ENCODE measurements around the gene CHMP6.
A peak's percentile ranks its signal among the peaks of the same experiment; 100 is the strongest.

CHMP6 gene

GRCh38 chr17:80991645-80992076 lies at the start of gene CHMP6:
CHMP6 (plus strand) TSS chr17:80991841; CDS start chr17:80991919, 78 bp downstream.
- peak; percentile 40 for DNase-seq (ENCODE audit: low read depth, low spot score)

GRCh38 chr17:80942423-80943345 lies 49.0 kb upstream of the CHMP6 start:
- DNase-seq (ENCODE audit: low read depth, low spot score), result no peak

- no peak for DNase-seq (ENCODE audit: low read depth, low spot score)
Measured at GRCh38 chr17:80943346-80944145, 48.1 kb upstream of the CHMP6 start.

DNA sequence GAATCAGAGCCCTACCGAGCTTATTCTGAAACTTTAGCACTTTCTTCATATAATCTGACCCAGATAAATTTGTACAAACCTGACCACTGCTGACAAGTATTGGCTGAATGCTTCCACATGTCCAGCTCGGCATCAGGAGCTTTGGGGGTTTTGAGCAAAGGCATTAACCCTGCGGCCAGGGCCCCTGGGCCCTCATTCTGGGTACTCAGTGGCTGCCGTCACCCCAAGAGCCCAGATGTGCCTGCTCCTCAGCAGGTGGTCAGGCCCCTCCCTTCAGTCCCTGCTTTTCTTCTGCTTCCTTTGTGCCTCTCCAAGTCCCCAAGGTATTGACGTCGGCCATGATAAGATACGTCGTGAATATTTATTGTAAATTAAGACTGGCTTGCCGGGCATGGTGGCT lies 47.3 kb upstream of the CHMP6 start:
- DNase-seq (ENCODE audit: low read depth, low spot score), result no peak

DNA sequence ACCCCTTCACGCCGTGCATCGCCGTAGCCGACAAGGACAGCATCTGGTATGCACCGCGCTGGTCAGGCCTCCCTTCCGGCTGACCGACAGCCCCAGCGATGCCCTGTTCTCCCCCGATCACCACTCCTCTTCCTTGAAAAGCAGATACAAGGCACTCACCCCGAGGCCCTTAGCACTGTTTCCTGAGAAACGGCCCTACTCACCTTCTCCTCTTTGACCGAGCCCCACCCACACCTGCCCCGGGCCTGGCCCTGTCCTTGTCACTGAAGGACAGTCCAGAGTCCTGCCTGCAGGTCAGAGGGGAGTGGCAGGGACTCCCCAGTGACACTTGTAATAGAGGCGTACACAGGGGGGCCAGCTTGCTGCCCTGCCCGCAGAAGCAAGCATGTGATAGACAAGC lies 45.9 kb upstream of the CHMP6 start:
- no peak for DNase-seq (ENCODE audit: low read depth, low spot score)

DNA sequence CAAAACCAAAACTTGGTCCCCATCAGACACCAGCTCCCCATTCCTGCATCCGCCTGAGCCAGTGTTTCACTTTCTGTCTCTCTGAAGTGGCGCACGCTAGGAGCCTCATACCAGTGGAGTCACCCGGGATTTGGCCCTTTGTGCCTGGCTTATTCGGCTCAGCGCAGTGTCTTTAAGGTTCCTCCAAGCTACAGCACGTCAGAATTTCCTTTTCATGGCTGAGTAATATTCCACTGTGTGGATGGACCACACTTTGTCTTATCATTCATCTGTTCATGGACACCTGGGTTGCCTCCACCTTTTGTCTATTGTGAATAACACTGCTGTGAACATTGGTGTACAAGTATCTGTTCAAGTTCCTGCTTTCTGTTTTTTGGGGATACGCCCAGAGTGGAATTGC lies 45.2 kb upstream of the CHMP6 start:
- no peak for DNase-seq (ENCODE audit: low read depth, low spot score)

- no peak for DNase-seq (ENCODE audit: low read depth, low spot score)
Measured at GRCh38 chr17:80947200-80947940, 44.3 kb upstream of the CHMP6 start.

GRCh38 chr17:80948019-80948975 lies 43.3 kb upstream of the CHMP6 start:
- no peak for DNase-seq (ENCODE audit: low read depth, low spot score)

GRCh38 chr17:80948976-80949450 lies 42.6 kb upstream of the CHMP6 start:
- DNase-seq (ENCODE audit: low read depth, low spot score), result no peak

GRCh38 chr17:80949451-80950421 lies 41.9 kb upstream of the CHMP6 start:
- no peak for DNase-seq (ENCODE audit: low read depth, low spot score)

DNA sequence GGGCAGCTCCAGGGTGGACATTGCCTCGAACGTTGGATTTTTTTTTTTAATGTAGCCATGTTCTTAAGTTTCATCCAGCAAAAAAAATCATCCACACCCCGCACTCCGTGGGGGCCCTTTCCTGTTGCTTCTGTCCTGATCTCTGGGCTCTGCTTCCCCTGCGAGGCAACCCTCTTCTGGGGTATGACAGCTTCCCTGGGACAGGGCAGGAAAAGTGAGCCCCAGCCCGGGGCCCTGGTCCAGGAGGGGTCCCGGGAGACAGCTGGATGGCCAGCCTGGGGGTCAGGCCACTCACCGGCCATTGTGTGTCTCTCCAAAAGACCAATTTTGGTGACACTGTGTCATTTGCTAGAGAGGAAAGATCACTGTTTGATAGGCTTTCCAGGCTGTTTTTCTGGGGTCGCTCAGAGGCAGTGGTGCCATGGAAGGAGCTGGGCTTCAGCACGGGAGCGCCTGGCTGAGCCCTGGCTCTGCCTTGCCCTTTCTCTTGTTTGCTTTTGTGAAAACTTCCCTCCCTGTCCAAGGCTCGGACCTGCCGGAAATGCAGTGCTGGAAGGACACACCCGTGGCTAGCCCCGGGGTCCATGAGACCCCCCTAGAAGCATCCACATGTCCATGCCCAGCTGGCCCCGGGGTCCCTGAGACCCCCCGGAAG lies 41.0 kb upstream of the CHMP6 start:
- no peak for DNase-seq (ENCODE audit: low read depth, low spot score)

DNA sequence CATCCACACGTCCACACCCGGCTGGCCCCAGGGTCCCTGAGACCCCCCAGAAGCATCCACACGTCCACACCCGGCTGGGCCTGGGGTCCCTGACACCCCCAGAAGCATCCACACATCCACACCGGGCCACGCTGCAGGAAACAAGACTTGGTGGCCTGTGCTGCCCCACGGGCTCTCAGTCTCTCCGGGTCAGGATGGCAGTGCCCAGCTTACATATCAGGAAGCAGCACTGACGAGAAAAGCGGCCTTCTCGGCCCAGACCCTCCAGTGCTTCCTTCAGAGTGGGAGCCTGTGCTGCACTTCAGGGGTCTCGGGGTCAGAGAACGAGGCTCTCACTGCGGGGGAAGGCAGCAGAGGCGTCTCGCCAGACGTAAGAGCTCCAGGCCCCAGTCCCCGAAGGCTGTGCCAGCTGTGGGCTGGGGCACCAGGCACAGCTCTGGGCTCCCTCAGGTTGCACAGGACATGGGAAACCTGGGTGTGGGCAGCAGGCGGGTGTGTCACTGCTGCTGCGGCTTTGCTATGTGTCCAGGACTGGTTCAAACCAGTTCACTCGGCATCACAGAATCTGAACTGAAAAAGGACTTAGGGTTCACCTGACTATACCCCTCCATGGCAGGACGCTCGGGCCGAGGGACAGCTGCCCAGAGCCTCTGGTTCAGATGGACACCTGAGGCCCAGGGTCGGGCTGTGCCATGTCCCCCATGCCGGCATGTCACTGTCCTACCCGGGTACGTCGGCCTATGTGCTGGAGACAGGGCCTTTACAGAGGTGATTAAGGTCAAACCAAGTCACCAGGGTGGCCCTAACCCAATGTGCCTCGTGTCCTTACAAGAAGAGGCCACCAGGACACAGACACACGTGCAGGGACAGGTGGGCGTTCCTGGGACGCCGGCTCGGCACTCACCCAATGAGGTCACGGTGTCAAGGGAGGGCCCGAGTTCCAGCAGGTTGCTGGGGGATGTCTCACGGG lies 40.2 kb upstream of the CHMP6 start:
- no peak for DNase-seq (ENCODE audit: low read depth, low spot score)

DNA sequence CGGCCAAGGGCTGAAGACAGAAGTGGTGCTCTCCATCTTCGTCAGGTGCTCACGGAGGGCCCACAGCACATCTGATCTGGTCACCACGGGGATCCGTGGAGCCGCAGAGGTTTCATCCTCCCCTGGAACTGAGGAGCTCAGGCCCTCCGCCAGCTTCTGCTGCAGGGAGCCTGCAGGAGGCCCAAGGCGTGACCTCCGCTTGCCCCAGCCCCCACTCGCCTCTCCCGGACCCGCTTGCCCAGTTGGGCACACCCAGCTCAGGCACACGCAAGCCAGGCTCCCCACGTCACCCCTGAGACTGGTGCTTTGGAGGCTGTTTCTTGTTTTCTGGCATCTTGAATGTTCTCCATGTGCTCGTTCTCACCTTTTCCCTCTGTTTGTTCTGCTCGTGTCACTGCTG lies 39.4 kb upstream of the CHMP6 start:
- no peak for DNase-seq (ENCODE audit: low read depth, low spot score)

DNA sequence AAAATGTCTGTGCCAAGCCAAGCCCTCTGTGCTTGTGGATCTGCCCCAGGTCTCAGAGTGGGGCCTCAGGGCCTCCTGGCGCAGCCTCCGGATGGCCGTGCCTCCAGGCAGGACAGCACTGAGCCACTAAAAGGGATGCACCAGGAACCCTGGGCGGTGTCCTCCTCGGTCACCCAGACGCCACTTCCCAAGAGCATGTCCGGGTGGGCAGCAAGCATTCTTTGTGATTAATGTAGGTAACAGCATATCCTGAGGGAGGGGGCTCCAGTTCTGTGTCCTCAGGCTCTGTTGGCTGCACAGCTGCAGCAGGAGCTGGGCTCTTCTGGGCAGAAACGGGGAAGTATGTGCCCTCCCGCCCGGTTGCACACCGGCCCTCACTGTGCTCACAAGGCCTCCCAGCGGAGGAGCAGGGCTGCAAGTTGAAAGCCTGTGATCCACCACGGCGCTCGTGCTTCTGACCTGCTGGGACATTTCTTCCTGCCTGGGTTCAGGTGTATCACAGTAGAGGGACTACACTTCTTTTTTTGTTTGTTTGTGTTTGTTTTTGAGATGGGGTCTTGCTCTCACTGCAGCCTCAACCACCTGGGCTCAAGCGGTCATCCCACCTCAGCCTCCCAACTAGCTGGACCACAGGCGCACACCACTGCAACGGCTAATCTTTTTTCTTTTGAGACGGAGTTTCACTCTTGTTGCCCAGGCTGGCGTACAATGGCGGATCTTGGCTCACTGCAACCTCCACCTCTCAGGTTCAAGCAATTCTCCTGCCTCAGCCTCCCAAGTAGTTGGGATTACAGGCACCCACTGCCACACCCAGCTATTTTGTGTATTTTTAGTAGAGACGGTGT lies 37.9 kb upstream of the CHMP6 start:
- no peak for DNase-seq (ENCODE audit: low read depth, low spot score)

DNA sequence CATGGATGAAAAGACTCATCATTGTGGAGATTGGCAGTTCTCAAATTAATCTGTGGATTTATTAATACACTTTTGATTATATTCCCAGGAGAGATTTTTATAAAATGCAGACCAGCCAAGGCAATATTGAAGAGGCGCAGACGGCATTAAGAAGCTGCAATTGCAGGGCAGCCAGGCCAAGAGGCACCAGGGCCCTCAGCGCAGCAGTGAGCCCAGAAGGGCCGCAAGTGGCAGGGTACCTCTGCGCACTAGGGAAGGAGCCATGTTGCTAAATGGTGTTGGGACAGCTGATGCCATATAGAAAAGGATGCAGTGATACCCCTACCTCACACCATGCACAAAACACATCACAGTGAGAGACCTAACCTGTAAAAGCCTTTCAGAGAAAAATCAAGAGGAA lies 36.6 kb upstream of the CHMP6 start:
- DNase-seq (ENCODE audit: low read depth, low spot score), result no peak

DNA sequence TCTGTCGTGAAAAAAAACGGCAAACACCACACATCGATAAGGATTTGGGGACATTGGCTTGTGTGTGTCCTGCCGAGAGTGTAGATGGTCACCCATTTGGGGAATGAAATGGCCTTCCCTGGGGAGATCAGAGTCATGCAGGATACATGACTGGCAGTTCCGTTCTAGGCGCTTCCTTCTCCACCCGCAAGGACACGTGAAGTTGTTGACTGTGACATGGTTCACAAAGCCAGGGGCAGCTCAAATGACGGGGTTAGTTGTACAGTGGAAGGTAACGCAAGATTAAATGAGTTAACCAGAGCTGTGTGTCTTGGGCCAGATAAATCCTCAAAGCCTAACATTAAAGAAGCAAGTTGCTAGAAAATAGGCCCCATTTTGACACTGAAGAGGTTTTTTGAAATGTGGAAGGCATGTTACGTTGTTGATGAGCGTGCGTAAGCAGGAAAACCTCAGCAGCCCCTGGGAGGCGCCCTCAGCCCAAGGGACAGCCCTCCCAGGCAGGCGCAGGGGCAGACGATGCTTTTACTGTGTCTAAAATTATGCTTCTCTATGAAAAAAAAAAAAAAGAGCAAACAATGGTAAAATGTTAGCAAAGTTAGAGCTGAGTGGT lies 35.9 kb upstream of the CHMP6 start:
- no peak for DNase-seq (ENCODE audit: low read depth, low spot score)
